ENCODE results near the gene ADAM17. TPM values are rescaled to one million over a fixed set of nuclear protein-coding genes. Genes with fewer than 3 reads are reported as not detected.

Gene ADAM17
- total RNA-seq, 4 donors from 2014 or later: 26.9 to 39.4 (median 31.3) TPM

DNA sequence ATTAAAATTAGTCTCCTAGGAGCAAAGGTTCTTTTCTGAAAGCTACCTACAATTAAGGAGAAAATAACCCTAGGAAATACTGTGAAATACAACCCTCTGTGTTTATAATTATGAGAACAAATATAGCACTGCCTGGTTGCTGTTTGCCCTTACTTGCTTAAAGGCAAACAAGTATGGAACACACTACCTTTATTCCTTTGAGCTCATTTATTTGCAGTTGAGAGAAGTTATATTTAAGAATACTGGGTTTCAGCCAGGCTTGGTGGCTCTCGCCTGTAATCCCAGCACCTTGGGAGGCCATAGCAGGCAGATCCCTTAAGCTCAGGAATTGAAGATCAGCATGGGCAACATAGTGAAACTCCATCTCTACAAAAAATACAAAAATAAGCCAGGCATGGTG, 104.4 kb downstream of the ADAM17 start:
- no peaks in the 10 kb centered on the region for H3K27me3 ChIP-seq
- no peak for TF ChIP-seq POLR2A (IDR thresholded peaks at IDR 0.05)
- TF ChIP-seq, protein P1, sequence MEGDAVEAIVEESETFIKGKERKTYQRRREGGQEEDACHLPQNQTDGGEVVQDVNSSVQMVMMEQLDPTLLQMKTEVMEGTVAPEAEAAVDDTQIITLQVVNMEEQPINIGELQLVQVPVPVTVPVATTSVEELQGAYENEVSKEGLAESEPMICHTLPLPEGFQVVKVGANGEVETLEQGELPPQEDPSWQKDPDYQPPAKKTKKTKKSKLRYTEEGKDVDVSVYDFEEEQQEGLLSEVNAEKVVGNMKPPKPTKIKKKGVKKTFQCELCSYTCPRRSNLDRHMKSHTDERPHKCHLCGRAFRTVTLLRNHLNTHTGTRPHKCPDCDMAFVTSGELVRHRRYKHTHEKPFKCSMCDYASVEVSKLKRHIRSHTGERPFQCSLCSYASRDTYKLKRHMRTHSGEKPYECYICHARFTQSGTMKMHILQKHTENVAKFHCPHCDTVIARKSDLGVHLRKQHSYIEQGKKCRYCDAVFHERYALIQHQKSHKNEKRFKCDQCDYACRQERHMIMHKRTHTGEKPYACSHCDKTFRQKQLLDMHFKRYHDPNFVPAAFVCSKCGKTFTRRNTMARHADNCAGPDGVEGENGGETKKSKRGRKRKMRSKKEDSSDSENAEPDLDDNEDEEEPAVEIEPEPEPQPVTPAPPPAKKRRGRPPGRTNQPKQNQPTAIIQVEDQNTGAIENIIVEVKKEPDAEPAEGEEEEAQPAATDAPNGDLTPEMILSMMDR (IDR thresholded peaks at IDR 0.05): no peak
- no peaks in the 10 kb centered on the region for H3K9me3 ChIP-seq
- no peak overlapping the region for H3K4me3 ChIP-seq (replicated peaks in 1 of 3)
- H3K36me3 ChIP-seq: peaks cover 10 to 35% of the 10 kb centered on the region in 2 donors
- H3K27ac ChIP-seq: no peak overlapping the region
- intact Hi-C loops (cut with DNase I): no loop called here
- 77 to 94% methylated on average over 1 of the region's 1 CpG for WGBS, 2 donors
- DNase-seq: no peak
- no peaks in the 10 kb centered on the region for H3K4me1 ChIP-seq

DNA sequence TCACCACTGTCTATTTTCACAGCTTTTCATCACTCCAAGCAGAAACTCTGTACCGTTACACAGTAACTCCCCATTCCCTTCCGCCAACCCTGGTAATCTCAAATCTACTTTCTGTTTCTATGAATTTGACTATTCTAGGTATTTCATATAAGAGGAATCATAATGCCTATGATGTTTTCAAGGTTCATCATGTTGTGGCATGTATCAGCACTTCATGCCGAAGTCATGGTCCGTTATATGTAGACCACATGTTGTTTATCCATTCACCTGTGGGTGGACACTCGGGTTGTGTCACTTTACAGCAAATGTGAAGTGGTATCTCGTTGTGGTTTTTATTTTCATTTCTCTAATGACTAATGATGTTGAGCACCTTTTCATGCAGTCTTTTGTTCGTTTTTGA, 110.5 kb downstream of the ADAM17 start:
- H3K27ac ChIP-seq: no peak overlapping the region
- intact Hi-C loops (cut with DNase I): no loop called here
- no peak for DNase-seq
- peaks cover 24 to 45% of the 10 kb centered on the region in 2 donors for H3K36me3 ChIP-seq
- no peak overlapping the region for H3K4me3 ChIP-seq (replicated peaks in 1 of 3)
- H3K9me3 ChIP-seq: no peaks in the 10 kb centered on the region
- 84 to 92% methylated on average over 7 of the region's 7 CpGs for WGBS, 2 donors
- TF ChIP-seq, protein P1 (IDR thresholded peaks at IDR 0.05): no peak
- TF ChIP-seq POLR2A (IDR thresholded peaks at IDR 0.05): no peak
- H3K27me3 ChIP-seq: no peaks in the 10 kb centered on the region
- no peaks in the 10 kb centered on the region for H3K4me1 ChIP-seq

DNA sequence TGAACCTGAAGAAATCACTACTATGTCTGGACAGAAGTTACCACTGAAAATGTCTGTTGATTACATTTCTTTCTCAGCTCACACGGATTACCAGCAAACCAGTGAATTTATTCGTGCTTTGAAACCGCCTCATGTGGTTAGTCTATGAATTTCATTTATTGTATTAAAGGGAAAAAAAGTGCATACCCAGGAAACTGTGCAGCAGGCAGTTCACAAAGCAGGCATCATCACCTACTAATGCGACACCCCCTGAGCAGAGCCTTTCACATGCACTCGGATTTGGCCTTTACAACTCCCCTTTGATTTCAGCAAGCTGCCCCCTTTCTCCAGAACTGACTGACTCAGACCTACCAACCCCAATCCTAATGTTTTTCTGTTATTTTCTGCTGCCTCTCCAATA, 112.1 kb downstream of the ADAM17 start:
- DNase-seq: no peak
- 92 to 95% methylated on average over 5 of the region's 5 CpGs for WGBS, 2 donors
- Histone ChIP-seq H3K27ac (no peak overlapping the region), H3K27me3 (no peaks in the 10 kb centered on the region), H3K36me3 (peaks cover 22 to 39% of the 10 kb centered on the region in 2 donors), H3K4me1 (no peaks in the 10 kb centered on the region), H3K9me3 (no peaks in the 10 kb centered on the region), H3K4me3 (replicated peaks in 1 of 3) (no peak overlapping the region)
- intact Hi-C loops (cut with DNase I): no loop called here
- TF ChIP-seq, protein P1 (IDR thresholded peaks at IDR 0.05): no peak
- TF ChIP-seq POLR2A (IDR thresholded peaks at IDR 0.05): no peak

DNA sequence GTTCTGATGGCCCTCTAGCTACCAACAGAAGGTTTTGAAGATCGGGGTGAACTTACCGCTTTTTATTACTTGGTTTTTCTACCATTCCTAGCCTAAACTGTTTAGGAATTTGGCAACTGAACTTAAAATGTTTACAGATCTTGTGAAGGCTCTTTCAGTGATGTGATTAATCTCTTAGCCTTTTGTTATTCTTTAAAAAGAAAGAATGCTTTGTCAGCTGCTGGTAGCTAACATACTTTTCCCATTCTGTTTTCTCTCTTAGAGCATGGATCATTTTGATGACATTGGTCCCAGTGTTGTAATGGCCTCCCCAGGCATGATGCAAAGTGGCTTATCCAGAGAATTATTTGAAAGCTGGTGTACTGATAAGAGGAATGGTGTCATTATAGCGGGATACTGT, 114.1 kb downstream of the ADAM17 start:
- no peaks in the 10 kb centered on the region for H3K27me3 ChIP-seq
- H3K36me3 ChIP-seq: peaks cover 24 to 44% of the 10 kb centered on the region in 2 donors
- no peaks in the 10 kb centered on the region for H3K4me1 ChIP-seq
- WGBS, 2 donors: 58 to 76% methylated on average over 3 of the region's 3 CpGs
- intact Hi-C loops (cut with DNase I): no loop called here
- no peak overlapping the region for H3K4me3 ChIP-seq (replicated peaks in 1 of 3)
- no peaks in the 10 kb centered on the region for H3K9me3 ChIP-seq
- H3K27ac ChIP-seq: no peak overlapping the region
- no peak for DNase-seq
- TF ChIP-seq, protein P1 (IDR thresholded peaks at IDR 0.05): no peak
- no peak for TF ChIP-seq POLR2A (IDR thresholded peaks at IDR 0.05)

DNA sequence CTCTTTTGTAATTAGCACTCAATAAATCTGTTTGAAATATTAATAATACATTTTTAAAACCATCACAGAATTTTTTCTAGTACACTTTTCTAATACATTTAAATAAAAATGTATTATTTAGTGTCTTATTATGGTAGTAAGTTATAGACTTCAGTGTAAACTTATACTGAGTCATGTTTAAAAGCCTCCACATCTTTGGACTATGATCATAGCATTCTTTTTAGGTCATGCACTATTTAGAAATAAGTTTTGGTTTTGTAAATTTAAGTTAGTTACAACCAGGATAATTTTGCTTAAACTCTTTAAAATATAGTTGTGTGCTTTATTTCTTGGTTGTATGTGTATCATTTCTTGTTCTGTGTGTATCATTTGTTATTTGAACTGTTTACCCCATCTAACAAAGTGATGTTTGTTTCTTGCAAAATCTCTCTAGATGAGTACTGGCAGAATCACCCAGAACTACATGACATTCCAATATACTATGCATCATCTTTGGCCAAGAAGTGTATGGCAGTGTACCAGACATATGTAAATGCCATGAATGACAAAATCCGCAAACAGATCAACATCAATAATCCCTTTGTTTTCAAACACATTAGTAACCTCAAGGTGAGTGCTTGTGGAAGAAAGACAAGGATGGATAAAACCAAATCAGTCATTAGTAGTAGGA, 115.4 kb downstream of the ADAM17 start:
- TF ChIP-seq, protein P1 (IDR thresholded peaks at IDR 0.05): no peak
- TF ChIP-seq POLR2A (IDR thresholded peaks at IDR 0.05): no peak
- WGBS, 2 donors: 93 to 100% methylated on average over 1 of the region's 1 CpG
- DNase-seq: no peak
- Histone ChIP-seq H3K9me3 (no peaks in the 10 kb centered on the region), H3K27me3 (no peaks in the 10 kb centered on the region), H3K4me1 (no peaks in the 10 kb centered on the region), H3K4me3 (replicated peaks in 1 of 3) (no peak overlapping the region), H3K27ac (no peak overlapping the region), H3K36me3 (peaks cover 28 to 44% of the 10 kb centered on the region in 2 donors)
- intact Hi-C loops (cut with DNase I): no loop called here
